Right lobe of liver (tissue), 6 donors: ENCODE results near the gene PXDN. TPM values are rescaled to one million over a fixed set of nuclear protein-coding genes. Genes with fewer than 3 reads are reported as not detected.
A peak's percentile ranks its signal among the peaks of the same experiment; 100 is the strongest.

Experiments
- ATAC-seq, 4 donors: fragments of 200-7000 bp; cut with Tn5 transposase; one replicate each; pipeline ENCODE4 v1.9.1; 2020; ENCODE audit warnings: mild to moderate bottlenecking in 4 of 4, moderate library complexity in 4 of 4
- DNase-seq, 3 donors: peaks; one replicate each; pipeline ENCODE4 v3.0.0-alpha.2; 2020
- H3K27ac ChIP-seq, 3 donors: fragments of 200-600 bp; one replicate each; pipeline ENCODE4 v1.8.0; 2022
- H3K27me3 ChIP-seq, 2 donors: fragments of 200-600 bp; one replicate each; pipeline ENCODE4 v1.8.0; 2022
- H3K36me3 ChIP-seq, 4 donors: fragments of 200-600 bp; sonication (generic) in 1 of 4; one replicate each; pipeline versions ENCODE4 v1.5.1 to v1.8.0; 2017 to 2022; ENCODE audit warnings: control low read depth in 1 of 4
- H3K4me1 ChIP-seq, 4 donors: fragments of 200-600 bp; sonication (generic) in 1 of 4; one replicate each; pipeline versions ENCODE4 v1.5.1 to v1.8.0; 2017 to 2022; ENCODE audit warnings: control low read depth in 1 of 4
- H3K4me3 ChIP-seq, 3 donors: fragments of 200-600 bp; one replicate each; pipeline ENCODE4 v1.8.0; 2022
- H3K9me3 ChIP-seq, 4 donors: fragments of 200-600 bp; sonication (generic) in 1 of 4; one replicate each; pipeline versions ENCODE4 v1.5.1 to v1.8.0; 2017 to 2022; ENCODE audit warnings: control low read depth in 1 of 4
- CTCF ChIP-seq, 4 donors: fragments of 200-600 bp in 3 of 4; fragments of 450-650 bp in 1 of 4; IDR thresholded peaks; one replicate each; pipeline versions ENCODE4 v1.5.1 to v1.8.0; 2016 to 2022; ENCODE audit warnings: antibody characterized with exemption in 4 of 4, mild to moderate bottlenecking in 2 of 4
- POLR2A ChIP-seq: fragments of 450-650 bp; IDR thresholded peaks from one replicate; pipeline ENCODE4 v1.6.1; 2017; ENCODE audit warnings: antibody characterized with exemption, mild to moderate bottlenecking
- WGBS: methylation state at CpG from one replicate; pipeline ENCODE4 v1.1.6; 2018; ENCODE audit warnings: low coverage, low lambda C conversion rate; ENCODE audit not compliant: insufficient coverage; ENCODE audit errors: missing lambda C conversion rate; 5-methylcytosine and 5-hydroxymethylcytosine counted together
- intact Hi-C, 2 donors: fragments of 100-400 bp; cut with DNase I; formaldehyde crosslinking; loops; one replicate each; pipeline versions ENCODE4 v1.11.2 to v1.14.1; 2022
- total RNA-seq, 6 experiments: library from RNA; depleted of rRNA in 2 of 6; stranded (reverse); fragments of >200 nt in 2 of 6; fragmentation: NEBNext Ultra II Directional in 3 of 6; extraction: Animal tissue kit (Norgen Biotek cat#: 25700) in 3 of 6; gene quantifications; one replicate each; pipeline versions ENCODE4 v1.1.0 to v1.2.4, GENCODE V29; 2016 to 2023
- donor health status: DM: no; HTN: yes; CAD: no.
- donor health status: DM: no; HTN: no; CAD: no.
- donor health status: DM: no; HTN: no; CAD: no.
- donor health status: DM: no; HTN: yes; CAD: no.
- donor health status: DM: no; HTN: yes; CAD: no.

Gene PXDN
- total RNA-seq, 6 experiments from 2014 or later: 5.5 to 21.0 (median 11.4) TPM

GRCh38 chr2:1742301-1742680 is 2.0 kb downstream of the PXDN start:
- no peaks in the 10 kb centered on the region for H3K4me1 ChIP-seq
- 66% methylated on average over 13 of the region's 13 CpGs for WGBS
- TF ChIP-seq CTCF (IDR thresholded peaks at IDR 0.05) (no peak), POLR2A (no peak)

GRCh38 chr2:1741851-1742250 is 2.5 kb downstream of the PXDN start:
- TF ChIP-seq CTCF (IDR thresholded peaks at IDR 0.05) (no peak), POLR2A (no peak)
- ATAC-seq: no peak
- intact Hi-C loops: no loop called here
- Histone ChIP-seq H3K36me3 (no peaks in the 10 kb centered on the region), H3K9me3 (no peaks in the 10 kb centered on the region), H3K27ac (peak overlapping the region in 1 of 3 donors; percentile 87), H3K27me3 (no peaks in the 10 kb centered on the region), H3K4me3 (no peak overlapping the region), H3K4me1 (peaks cover 0 to 2% (median 0%) of the 10 kb centered on the region in 4 donors)
- DNase-seq: peak in 1 of 3 donors; percentile 43
- 70% methylated on average over 14 of the region's 14 CpGs for WGBS

More at GRCh38 chr2:1742301-1742680, 2.0 kb downstream of the PXDN start:
- intact Hi-C loops: no loop called here
- Histone ChIP-seq H3K27ac (peak overlapping the region in 2 of 3 donors; percentile 25 to 87), H3K27me3 (no peaks in the 10 kb centered on the region), H3K4me3 (peak overlapping the region in 1 of 3 donors; percentile 38), H3K36me3 (no peaks in the 10 kb centered on the region), H3K9me3 (no peaks in the 10 kb centered on the region)
- ATAC-seq: no peak
- no peak for DNase-seq

- intact Hi-C loops: no loop called here
- no peak overlapping the region for H3K4me3 ChIP-seq
- WGBS: 64% methylated on average over 14 of the region's 24 CpGs
- H3K27me3 ChIP-seq: no peaks in the 10 kb centered on the region
- H3K4me1 ChIP-seq: peaks cover 0 to 9% (median 0%) of the 10 kb centered on the region in 4 donors
- TF ChIP-seq POLR2A (no peak), CTCF (IDR thresholded peaks at IDR 0.05) (no peak)
- DNase-seq (peak in 1 of 3 donors; percentile 32), ATAC-seq (no peak)
- H3K36me3 ChIP-seq: no peaks in the 10 kb centered on the region
- peak overlapping the region in 2 of 3 donors; percentile 8 to 47 for H3K27ac ChIP-seq
- H3K9me3 ChIP-seq: no peaks in the 10 kb centered on the region
These were observed 3.4 kb downstream of the PXDN start for GRCh38 chr2:1740716-1741589.

- WGBS: 25% methylated on average over 11 of the region's 22 CpGs
- DNase-seq (peak in 1 of 3 donors; percentile 40), ATAC-seq (no peak)
- Histone ChIP-seq H3K4me3 (no peak overlapping the region), H3K27me3 (no peaks in the 10 kb centered on the region), H3K27ac (peak overlapping the region in 2 of 3 donors; percentile 8 to 47), H3K9me3 (no peaks in the 10 kb centered on the region), H3K36me3 (no peaks in the 10 kb centered on the region), H3K4me1 (peaks cover 0 to 9% (median 0%) of the 10 kb centered on the region in 4 donors)
- intact Hi-C loops: no loop called here
- TF ChIP-seq POLR2A: no peak
- TF ChIP-seq CTCF (IDR thresholded peaks at IDR 0.05): no peak
These were observed 4.2 kb downstream of the PXDN start for GRCh38 chr2:1739961-1740715.
